Ovary (tissue), 9 donors: ENCODE results near the gene TMTC2. TPM values are rescaled to one million over a fixed set of nuclear protein-coding genes. Genes with fewer than 3 reads are reported as not detected.

Experiments
- DNase-seq, 5 donors: peaks; one replicate each; pipeline ENCODE4 v3.0.0-alpha.2; 2019 to 2020
- H3K27ac ChIP-seq, 2 donors: fragments of 200-600 bp; one replicate each; pipeline versions ENCODE4 v1.5.1 to v1.8.0; 2019 to 2022
- H3K27me3 ChIP-seq: fragments of 200-600 bp; one replicate; pipeline ENCODE4 v1.8.0; 2022
- H3K36me3 ChIP-seq: fragments of 200-600 bp; sonication (generic); one replicate; pipeline ENCODE4 v1.5.1; 2019
- H3K4me1 ChIP-seq: one replicate; pipeline ENCODE4 v1.8.1; 2013; ENCODE audit warnings: mild to moderate bottlenecking, moderate library complexity; ENCODE audit not compliant: insufficient read depth
- H3K4me3 ChIP-seq: fragments of 200-600 bp; sonication (generic); one replicate; pipeline ENCODE4 v1.5.1; 2017
- H3K9me3 ChIP-seq, 2 donors: fragments of 200-600 bp in 1 of 2; sonication (generic) in 1 of 2; one replicate each; pipeline versions ENCODE4 v1.5.1 to v1.8.1; 2013 to 2019; ENCODE audit warnings: mild to moderate bottlenecking in 1 of 2, moderate library complexity in 1 of 2
- CTCF ChIP-seq, 3 donors: fragments of 450-650 bp in 2 of 3; fragments of 200-600 bp in 1 of 3; IDR thresholded peaks; one replicate each; pipeline versions ENCODE4 v1.5.1 to v1.8.0; 2016 to 2022; ENCODE audit warnings: antibody characterized with exemption in 3 of 3, mild to moderate bottlenecking in 1 of 3
- EP300 ChIP-seq: sonication (generic); formaldehyde crosslinking; IDR thresholded peaks from one replicate; pipeline ENCODE4 v1.6.1; 2017; ENCODE audit warnings: antibody characterized with exemption
- POLR2A ChIP-seq: fragments of 450-650 bp; IDR thresholded peaks from one replicate; pipeline ENCODE4 v1.6.1; 2017; ENCODE audit warnings: antibody characterized with exemption, mild to moderate bottlenecking, moderate library complexity
- WGBS, 3 donors: extraction: QIAGEN DNeasy Blood & Tissue Kit in 1 of 3; methylation state at CpG; one replicate each; pipeline versions ENCODE4 v1.1.5 to v1.1.7; 2013 to 2017; 5-methylcytosine and 5-hydroxymethylcytosine counted together
- intact Hi-C, 4 donors: fragments of 100-400 bp; cut with DNase I; formaldehyde crosslinking; loops; one replicate each; pipeline versions ENCODE4 v1.11.0 to v1.15.1; 2022 to 2023
- polyA plus RNA-seq, 2 donors: library from polyadenylated mRNA; stranded (reverse); fragments of 200-250 nt in 1 of 2; fragments of 350-450 nt in 1 of 2; fragmentation: Illumina TruSeq in 1 of 2; extraction: RNeasy Lipid Tissue Mini Kit (QIAGEN cat#74804) in 1 of 2; gene quantifications; one replicate each; pipeline ENCODE4 v1.2.3, GENCODE V29; 2013 to 2014
- total RNA-seq, 7 donors: library from RNA; depleted of rRNA in 2 of 7; stranded (reverse); fragments of >200 nt in 2 of 7; fragmentation: NEBNext Ultra II Directional in 3 of 7; extraction: Animal tissue kit (Norgen Biotek cat#: 25700) in 3 of 7; gene quantifications; one replicate each; pipeline versions ENCODE4 v1.1.0 to v1.2.4, GENCODE V29; 2016 to 2023
- donor health status: DM: no; HTN: no; CAD: no; lungs with moderate emphysema.
- donor health status: DM: no; HTN: no; CAD: no.
- donor health status: Bipolar disorder and iron deficiency.
- donor health status: DM: yes; HTN: yes; CAD: no.
- donor health status: DM: no; HTN: no; CAD: no.
- donor health status: DM: yes; HTN: yes; CAD: no.

Gene TMTC2
- total and polyA plus RNA-seq, 9 donors: 2.0 to 22.6 (median 5.6) TPM

GRCh38 chr12:83008703-83009102, 322.0 kb downstream of the TMTC2 start:
- Histone ChIP-seq H3K36me3 (no peaks in the 10 kb centered on the region), H3K27ac (no peak overlapping the region), H3K27me3 (no peaks in the 10 kb centered on the region), H3K4me3 (no peak overlapping the region), H3K9me3 (peaks cover 0 to 8% of the 10 kb centered on the region in 2 donors), H3K4me1 (no peaks in the 10 kb centered on the region)
- intact Hi-C loops: no loop called here
- TF ChIP-seq POLR2A (no peak), CTCF (IDR thresholded peaks at IDR 0.05) (no peak), EP300 (no peak)
- 60 to 63% (median 61%) methylated on average over 3 of the region's 3 CpGs for WGBS, 3 donors
- DNase-seq: no peak

GRCh38 chr12:83010169-83010804, 323.6 kb downstream of the TMTC2 start:
- H3K36me3 ChIP-seq: no peaks in the 10 kb centered on the region
- no peak overlapping the region for H3K4me3 ChIP-seq
- TF ChIP-seq EP300 (no peak), POLR2A (no peak), CTCF (IDR thresholded peaks at IDR 0.05) (no peak)
- DNase-seq: no peak
- peaks cover 0 to 8% of the 10 kb centered on the region in 2 donors for H3K9me3 ChIP-seq
- H3K27me3 ChIP-seq: no peaks in the 10 kb centered on the region
- intact Hi-C loops: no loop called here
- H3K4me1 ChIP-seq: no peaks in the 10 kb centered on the region
- WGBS, 3 donors: 48 to 50% (median 49%) methylated on average over 4 of the region's 4 CpGs
- H3K27ac ChIP-seq: no peak overlapping the region

- 19 to 24% (median 20%) methylated on average over 8 of the region's 8 CpGs for WGBS, 3 donors
- H3K4me3 ChIP-seq: peak overlapping the region; percentile 23
- H3K27ac ChIP-seq: peak overlapping the region in 1 of 2 donors; percentile 16
- DNase-seq: peak; percentile 24 to 56 (median 36)
- intact Hi-C loops: no loop called here
- H3K36me3 ChIP-seq: no peaks in the 10 kb centered on the region
- H3K4me1 ChIP-seq: peaks cover 2% of the 10 kb centered on the region
- TF ChIP-seq CTCF (IDR thresholded peaks at IDR 0.05) (no peak), EP300 (no peak), POLR2A (no peak)
- H3K9me3 ChIP-seq: no peaks in the 10 kb centered on the region
- no peaks in the 10 kb centered on the region for H3K27me3 ChIP-seq
Observed at GRCh38 chr12:83015390-83016217, 328.9 kb downstream of the TMTC2 start.

GRCh38 chr12:83016218-83016835, 329.6 kb downstream of the TMTC2 start:
- intact Hi-C loops: no loop called here
- Histone ChIP-seq H3K9me3 (no peaks in the 10 kb centered on the region), H3K36me3 (no peaks in the 10 kb centered on the region), H3K4me1 (peaks cover 2% of the 10 kb centered on the region), H3K27ac (no peak overlapping the region), H3K4me3 (peak overlapping the region; percentile 23), H3K27me3 (no peaks in the 10 kb centered on the region)
- DNase-seq: peak in 4 of 5 donors; percentile 28 to 71 (median 45)
- no peak for TF ChIP-seq EP300
- TF ChIP-seq CTCF (IDR thresholded peaks at IDR 0.05): no peak
- no peak for TF ChIP-seq POLR2A
- WGBS, 3 donors: 4 to 6% (median 4%) methylated on average over 1 of the region's 1 CpG
